ENCODE results near the gene SYK.
"Not testable (repeated sequence)": the region's sequence is repeated elsewhere in the genome, so short reads cannot be mapped to it uniquely, and the experiment has no call there.

Gene SYK

GRCh38 chr9:90882991-90883600 is 81.5 kb downstream of the SYK start:
- no peak for DNase-seq

- no peak for DNase-seq
These were observed 82.0 kb downstream of the SYK start for GRCh38 chr9:90883661-90884060.

DNA sequence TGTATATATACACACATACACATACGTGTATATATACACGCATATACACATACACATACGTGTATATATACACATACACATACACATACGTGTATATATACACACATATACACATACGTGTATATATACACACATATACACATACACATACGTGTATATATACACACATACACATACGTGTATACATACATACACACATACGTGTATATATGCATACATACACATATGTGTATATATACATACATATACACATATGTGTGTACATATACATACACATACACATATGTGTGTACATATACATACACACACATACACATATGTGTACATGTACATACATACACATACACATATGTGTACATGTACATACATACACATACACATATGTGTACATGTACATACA is 82.6 kb downstream of the SYK start:
- DNase-seq: no peak

GRCh38 chr9:90886868-90887267 is 85.2 kb downstream of the SYK start:
- DNase-seq: not testable (repeated sequence)

GRCh38 chr9:90888941-90889340 is 87.3 kb downstream of the SYK start:
- no peak for DNase-seq

DNA sequence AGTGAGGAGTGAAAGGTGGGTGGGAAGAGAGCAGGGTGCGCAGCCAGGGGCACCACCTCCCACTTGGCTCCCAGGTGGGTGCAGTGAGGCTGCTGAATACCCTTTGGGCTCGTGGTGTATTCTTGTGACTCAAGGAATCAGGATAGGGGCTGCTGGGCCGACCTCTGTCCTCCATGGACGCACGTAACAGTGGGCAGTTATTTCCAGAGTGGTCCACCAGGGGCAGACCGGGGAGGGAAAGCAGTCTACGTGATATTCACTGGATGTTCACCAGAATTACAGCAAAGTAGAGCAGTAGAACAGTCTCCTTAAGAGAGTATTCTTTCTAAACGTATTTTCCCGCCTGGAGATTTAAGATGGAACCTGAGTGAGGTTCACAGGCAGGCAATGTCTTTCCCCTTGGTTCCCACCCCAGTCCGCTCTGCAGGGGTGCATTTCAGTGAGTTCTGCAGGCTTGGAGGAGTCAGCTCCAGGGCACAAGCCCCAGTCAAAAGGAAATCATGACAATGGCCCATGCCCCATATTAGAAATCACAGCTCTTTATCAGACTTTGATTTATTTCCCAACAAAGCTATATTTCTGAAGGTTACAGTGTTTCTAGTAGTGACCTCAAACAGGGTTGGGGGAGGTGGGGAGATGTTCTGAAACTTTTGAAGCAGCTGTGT is 88.7 kb downstream of the SYK start:
- DNase-seq: no peak

- no peak for DNase-seq
These were observed 89.9 kb downstream of the SYK start for GRCh38 chr9:90891308-90892040.

DNA sequence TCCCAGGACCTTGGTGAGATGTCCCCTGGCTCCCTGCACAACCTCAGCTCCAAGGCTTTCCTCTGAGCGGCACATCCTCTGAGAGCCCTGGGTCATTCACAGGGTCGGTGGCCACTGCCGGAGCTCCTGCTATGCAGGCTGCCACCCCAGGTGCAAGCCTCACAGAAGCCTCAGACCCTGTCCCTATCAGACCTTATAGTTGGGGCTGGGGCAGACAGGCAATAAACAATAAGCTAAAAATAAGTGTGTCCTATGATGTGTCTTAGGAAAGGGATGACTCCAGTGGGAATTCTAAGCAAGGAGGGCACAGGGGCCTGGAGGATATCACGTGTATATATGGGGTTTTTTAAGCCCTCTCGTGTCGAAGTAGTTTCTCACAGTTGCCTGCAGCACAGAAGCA is 91.3 kb downstream of the SYK start:
- DNase-seq: no peak

- DNase-seq: no peak
These were observed 92.1 kb downstream of the SYK start for GRCh38 chr9:90893706-90894105.

DNA sequence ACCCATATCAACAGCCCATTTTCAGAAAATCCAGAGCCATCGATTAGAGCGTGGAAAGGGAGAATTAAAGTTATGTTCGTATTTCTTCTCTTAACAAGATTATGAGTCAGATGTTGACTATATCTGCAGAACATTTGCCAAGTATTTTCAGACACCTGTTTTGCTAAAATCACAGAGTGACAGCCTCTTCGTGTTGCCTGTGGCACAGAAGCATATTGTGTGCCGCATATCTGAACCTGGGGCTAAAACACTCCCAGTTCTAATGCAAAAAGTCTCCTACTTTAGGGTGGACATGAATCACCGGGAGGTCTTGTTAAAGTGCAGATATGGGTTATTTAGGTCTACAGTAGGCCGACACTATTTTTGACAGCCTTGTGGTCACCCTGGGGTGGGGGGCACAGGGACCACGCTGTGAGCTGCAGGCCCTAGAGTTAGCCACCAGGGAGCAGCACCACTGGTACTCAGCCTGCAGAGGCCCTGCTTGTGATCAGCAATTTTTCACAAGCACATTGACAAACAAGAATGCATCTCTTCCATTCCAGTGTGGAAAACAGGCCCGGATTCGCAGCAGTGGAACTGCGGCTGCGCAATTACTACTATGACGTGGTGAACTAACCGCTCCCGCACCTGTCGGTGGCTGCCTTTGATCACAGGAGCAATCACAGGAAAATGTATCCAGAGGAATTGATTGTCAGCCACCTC is 93.5 kb downstream of the SYK start:
- no peak for DNase-seq

DNA sequence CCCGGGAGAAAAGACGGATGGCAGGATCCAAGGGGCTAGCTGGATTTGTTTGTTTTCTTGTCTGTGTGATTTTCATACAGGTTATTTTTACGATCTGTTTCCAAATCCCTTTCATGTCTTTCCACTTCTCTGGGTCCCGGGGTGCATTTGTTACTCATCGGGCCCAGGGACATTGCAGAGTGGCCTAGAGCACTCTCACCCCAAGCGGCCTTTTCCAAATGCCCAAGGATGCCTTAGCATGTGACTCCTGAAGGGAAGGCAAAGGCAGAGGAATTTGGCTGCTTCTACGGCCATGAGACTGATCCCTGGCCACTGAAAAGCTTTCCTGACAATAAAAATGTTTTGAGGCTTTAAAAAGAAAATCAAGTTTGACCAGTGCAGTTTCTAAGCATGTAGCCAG is 94.2 kb downstream of the SYK start:
- no peak for DNase-seq

- DNase-seq: no peak
These were observed 94.6 kb downstream of the SYK start for GRCh38 chr9:90896231-90896630.

DNA sequence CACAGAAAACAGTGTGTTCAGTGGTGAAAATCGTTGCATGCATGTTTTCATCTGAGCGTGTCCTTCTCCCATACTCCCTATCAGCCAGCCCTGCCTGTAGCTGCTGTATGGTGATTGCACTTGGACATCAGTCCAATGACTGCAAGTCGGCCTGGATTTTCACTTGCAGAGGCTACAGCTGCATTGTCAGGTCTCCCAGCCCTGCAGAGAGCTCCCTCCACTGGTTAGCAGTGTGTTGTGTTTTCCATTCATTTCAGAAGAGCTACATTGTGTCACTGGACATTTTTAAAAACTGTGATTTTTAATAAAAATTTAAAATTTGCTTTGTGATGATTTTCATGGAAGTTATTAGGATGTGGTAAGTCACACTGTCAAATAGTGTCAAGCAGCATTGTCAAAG is 96.6 kb downstream of the SYK start:
- no peak for DNase-seq

- no peak for DNase-seq
These were observed 97.7 kb downstream of the SYK start for GRCh38 chr9:90899287-90899686.

- DNase-seq: no peak
These were observed 98.5 kb downstream of the SYK start for GRCh38 chr9:90900130-90900529.

DNA sequence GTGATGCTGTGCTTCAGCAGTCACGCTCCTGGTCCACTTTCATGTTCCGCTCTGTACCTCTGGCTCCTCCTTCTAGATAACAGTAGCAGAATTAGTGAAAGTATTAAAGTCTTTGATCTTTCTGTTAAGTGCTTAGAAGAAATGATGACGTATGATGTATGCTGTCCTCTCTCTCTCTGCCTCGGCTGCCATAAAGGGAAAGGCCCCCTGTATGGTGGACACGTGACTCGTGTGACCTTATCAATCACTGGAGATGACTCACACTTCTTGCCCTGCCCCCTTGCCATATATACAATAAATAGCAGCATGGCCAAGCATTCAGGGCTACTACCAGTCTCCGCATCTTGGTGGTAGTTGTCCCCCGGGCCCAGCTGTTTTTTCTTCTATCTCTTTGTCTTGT is 100.3 kb downstream of the SYK start:
- DNase-seq: no peak

DNA sequence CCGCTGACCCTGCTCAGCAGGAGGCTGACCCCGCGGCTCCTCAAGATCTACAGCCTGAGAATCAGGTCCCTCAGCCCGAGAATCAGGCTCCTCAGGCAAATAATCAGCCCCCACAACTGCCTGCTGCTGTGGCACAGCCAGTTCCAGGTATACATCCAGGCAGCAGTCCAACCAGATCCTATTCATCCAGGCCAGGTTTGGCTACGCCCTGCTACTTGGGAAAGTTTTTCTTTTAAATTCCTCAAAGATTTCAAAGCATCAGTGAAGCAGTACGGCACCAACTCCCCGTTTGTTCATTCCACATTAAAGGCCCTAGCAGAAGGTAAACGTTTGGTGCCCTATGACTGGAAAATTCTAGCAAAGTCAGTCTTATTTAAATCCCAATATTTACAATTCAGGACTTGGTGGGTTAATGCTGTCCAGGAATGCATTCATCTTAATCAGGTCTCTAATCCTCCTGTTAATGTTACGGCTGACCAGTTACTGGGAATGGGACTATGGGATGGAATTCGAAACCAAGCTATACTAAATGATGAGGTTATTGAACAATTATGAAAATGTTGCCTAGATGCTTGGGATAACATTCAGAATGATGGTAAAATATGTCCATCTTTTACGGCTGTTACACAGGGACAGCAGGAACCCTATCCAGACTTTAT is 102.3 kb downstream of the SYK start:
- DNase-seq: no peak

DNA sequence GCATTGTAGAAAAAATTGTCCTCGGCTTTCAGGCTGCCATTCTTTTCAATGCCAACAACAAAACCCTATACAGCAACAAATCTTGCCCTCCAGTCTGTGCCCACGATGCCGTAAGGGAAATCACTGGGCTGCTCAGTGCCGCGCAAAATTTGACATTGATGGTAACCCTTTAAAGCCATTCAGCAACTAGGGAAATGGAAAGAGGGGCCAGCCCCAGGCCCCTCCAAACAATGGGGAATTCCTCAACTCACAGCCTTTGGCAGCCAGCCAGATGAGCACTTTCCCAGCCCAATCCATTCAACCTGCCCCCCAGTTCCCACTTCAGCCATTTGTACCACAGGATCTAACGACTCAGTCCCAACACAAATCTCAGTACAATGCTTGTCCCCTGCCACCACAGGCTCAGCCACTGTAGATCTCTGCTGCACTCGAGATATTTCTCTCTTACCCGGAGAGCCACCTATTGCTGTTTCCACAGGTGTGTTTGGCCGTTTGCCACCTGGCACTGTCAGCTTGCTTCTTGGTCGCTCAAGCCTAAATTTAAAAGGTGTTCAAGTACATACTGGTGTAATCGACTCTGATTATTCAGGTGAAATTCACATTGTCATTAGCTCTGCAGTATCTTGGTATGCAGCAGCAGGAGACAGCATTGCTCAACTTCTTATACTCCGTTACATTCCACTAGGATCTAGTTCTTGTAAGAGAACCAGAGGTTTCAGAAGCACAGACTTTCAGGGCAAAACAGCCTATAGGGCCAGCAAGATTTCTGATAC is 103.3 kb downstream of the SYK start:
- no peak for DNase-seq

DNA sequence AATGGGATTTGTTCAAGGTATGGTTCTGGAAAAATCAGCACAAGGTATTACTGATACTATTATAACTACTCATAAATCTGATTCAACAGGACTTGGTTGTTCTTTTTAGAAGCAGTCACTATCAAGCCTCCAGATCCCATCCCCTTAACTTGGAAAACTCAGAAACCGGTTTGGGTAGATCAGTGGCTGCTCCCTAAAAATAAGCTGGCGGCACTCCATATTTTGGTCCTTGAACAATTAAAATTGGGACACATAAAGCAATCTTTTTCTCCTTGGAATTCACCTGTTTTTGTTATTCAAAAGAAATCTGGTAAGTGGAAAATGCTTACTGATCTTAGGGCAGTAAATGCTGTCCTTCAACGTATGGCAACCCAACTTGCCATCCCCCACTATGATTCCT is 104.2 kb downstream of the SYK start:
- no peak for DNase-seq

DNA sequence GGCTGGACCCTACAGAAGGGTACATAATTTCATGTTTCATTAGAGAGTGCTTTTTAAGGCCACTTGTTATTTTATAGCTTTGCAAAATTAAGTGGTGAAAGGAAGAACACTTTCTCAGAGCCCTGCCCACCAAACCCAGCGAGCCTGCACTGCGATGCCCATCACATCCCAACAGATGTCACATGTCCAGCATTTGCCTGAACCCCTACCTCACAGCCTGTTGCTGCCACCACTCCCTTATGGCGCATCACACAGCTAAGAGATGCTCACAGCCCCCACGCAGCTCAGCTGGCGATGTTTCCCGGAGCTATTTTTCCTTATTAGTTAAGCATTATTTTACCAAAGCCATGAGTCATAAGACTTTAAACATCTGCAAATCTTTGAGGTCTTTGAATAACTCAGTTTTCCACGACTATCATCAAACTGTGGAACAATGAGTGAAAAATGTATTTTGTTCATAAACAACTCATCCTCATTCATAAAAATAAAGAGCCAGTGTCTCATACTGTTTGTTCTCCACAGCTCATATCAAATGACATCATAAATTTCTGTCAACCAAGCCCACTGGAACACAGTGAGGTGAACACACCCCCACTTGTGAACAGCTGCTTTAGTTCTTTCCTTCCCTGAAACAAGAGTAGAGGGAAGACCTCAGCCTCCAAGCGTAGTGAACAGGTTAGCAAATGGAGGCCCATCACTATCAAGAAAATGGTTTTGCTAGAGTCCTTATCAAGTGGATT is 104.9 kb downstream of the SYK start:
- DNase-seq: no peak

- no peak for DNase-seq
These were observed 105.4 kb downstream of the SYK start for GRCh38 chr9:90907056-90907445.

DNA sequence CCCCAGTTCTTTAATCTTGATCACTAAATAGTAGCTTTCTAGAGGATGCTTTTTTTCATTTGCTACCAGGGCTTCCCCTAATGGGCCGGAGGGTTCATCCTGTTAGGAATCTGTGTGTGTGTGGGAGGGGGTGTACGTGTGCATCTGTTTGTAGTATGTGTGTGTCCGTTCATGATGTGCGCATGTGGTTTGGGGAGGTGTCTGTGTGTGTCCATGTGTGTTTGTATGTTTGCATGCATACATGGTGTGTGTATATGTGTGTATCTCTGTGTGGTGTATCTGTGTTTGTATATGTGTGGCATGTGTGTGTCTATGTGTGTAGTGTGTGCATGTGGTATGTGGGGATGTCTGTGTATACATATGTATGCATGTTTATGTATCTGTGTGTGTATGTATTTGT is 106.2 kb downstream of the SYK start:
- DNase-seq: no peak

Data from NCI-H2107 (cell line).